ENCODE measurements around the gene AMPD3. TPM values are rescaled to one million over a fixed set of nuclear protein-coding genes. Genes with fewer than 3 reads are reported as not detected.

Gene AMPD3
- total RNA-seq, 1 experiment from 2014 or later = 12.5 TPM

DNA sequence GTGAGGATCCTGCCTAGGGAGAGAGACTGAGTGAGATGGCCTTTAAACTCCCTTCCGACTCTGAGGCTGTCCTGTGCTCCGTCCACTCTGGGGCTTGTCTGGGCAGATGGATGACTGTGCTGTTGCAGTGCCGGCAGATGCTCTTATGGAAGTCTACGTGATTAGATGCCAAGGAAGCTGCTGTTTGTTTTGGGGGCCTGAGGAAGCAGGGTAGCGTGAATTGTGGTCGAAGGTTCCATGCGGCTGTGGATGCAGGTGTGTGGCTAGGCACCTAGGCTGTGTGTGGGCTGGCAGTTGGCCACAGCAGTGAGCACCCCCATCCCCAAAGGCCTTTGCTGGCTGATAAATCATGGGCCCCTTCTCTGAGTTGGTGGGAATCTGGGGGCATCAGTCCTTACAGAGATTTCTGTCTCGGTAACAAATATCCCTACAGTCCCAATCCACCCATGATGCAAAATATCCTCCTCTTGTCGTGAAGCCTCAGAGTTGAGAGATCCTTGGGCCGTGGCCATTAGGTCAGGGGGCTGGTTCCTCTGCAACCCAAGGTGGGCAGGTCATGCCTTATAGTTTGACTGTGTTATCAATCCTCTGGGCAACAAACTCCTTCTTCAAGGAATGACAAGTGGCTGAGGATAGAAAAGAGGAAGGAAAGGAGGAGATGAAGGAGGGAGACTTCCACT, 31.2 kb downstream of the AMPD3 start:
- ChIA-PET POLR2A (no interaction called here), CTCF (no interaction called here)
- ATAC-seq (no peak), DNase-seq (ENCODE audit: low read depth, low spot score) (no peak)
- Histone ChIP-seq H3K4me1 (ENCODE audit: control insufficient read depth, insufficient read depth, low read length) (peaks cover 6% of the 10 kb centered on the region; the same call in 1 of the 2 replicates), H3K4me3 (ENCODE audit: low read depth in 2 of 2, low read length in 2 of 2) (no peak overlapping the region), H3K27me3 (ENCODE audit: control insufficient read depth, insufficient read depth, low read length) (no peaks in the 10 kb centered on the region), H3K36me3 (ENCODE audit: control insufficient read depth, insufficient read depth, low read length) (no peaks in the 10 kb centered on the region), H3K9me3 (ENCODE audit: control insufficient read depth, insufficient read depth, low read depth, low read length) (no peaks in the 10 kb centered on the region), H3K27ac (ENCODE audit: low read length) (no peak overlapping the region)
- TF ChIP-seq SIN3A (IDR thresholded peaks at IDR 0.05; ENCODE audit: borderline replicate concordance, insufficient read depth, low read depth, low read length) (no peak), POLR2AphosphoS5 (IDR thresholded peaks at IDR 0.05; ENCODE audit: low read depth, low read length) (no peak), TCF7L2 (IDR thresholded peaks at IDR 0.05; ENCODE audit: low read depth, low read length) (no peak)
- TF ChIP-seq, protein P1, sequence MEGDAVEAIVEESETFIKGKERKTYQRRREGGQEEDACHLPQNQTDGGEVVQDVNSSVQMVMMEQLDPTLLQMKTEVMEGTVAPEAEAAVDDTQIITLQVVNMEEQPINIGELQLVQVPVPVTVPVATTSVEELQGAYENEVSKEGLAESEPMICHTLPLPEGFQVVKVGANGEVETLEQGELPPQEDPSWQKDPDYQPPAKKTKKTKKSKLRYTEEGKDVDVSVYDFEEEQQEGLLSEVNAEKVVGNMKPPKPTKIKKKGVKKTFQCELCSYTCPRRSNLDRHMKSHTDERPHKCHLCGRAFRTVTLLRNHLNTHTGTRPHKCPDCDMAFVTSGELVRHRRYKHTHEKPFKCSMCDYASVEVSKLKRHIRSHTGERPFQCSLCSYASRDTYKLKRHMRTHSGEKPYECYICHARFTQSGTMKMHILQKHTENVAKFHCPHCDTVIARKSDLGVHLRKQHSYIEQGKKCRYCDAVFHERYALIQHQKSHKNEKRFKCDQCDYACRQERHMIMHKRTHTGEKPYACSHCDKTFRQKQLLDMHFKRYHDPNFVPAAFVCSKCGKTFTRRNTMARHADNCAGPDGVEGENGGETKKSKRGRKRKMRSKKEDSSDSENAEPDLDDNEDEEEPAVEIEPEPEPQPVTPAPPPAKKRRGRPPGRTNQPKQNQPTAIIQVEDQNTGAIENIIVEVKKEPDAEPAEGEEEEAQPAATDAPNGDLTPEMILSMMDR (IDR thresholded peaks at IDR 0.05) = no peak
- TF ChIP-seq, protein P2, sequence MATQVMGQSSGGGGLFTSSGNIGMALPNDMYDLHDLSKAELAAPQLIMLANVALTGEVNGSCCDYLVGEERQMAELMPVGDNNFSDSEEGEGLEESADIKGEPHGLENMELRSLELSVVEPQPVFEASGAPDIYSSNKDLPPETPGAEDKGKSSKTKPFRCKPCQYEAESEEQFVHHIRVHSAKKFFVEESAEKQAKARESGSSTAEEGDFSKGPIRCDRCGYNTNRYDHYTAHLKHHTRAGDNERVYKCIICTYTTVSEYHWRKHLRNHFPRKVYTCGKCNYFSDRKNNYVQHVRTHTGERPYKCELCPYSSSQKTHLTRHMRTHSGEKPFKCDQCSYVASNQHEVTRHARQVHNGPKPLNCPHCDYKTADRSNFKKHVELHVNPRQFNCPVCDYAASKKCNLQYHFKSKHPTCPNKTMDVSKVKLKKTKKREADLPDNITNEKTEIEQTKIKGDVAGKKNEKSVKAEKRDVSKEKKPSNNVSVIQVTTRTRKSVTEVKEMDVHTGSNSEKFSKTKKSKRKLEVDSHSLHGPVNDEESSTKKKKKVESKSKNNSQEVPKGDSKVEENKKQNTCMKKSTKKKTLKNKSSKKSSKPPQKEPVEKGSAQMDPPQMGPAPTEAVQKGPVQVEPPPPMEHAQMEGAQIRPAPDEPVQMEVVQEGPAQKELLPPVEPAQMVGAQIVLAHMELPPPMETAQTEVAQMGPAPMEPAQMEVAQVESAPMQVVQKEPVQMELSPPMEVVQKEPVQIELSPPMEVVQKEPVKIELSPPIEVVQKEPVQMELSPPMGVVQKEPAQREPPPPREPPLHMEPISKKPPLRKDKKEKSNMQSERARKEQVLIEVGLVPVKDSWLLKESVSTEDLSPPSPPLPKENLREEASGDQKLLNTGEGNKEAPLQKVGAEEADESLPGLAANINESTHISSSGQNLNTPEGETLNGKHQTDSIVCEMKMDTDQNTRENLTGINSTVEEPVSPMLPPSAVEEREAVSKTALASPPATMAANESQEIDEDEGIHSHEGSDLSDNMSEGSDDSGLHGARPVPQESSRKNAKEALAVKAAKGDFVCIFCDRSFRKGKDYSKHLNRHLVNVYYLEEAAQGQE (IDR thresholded peaks at IDR 0.05; ENCODE audit: insufficient read depth in 1 of 2, low read depth in 2 of 2, low read length in 1 of 2) = no peak
- intact Hi-C loops (cut with micrococcal nuclease; ENCODE audit: unreplicated experiment) (no loop called here), in situ Hi-C loops (cut with HindIII; ENCODE audit: low pct_unique_long_range_greater_than_20kb, low sequenced_read_pairs) (no loop called here)
- BruUV-seq (replicated peaks) = no TSS peak

DNA sequence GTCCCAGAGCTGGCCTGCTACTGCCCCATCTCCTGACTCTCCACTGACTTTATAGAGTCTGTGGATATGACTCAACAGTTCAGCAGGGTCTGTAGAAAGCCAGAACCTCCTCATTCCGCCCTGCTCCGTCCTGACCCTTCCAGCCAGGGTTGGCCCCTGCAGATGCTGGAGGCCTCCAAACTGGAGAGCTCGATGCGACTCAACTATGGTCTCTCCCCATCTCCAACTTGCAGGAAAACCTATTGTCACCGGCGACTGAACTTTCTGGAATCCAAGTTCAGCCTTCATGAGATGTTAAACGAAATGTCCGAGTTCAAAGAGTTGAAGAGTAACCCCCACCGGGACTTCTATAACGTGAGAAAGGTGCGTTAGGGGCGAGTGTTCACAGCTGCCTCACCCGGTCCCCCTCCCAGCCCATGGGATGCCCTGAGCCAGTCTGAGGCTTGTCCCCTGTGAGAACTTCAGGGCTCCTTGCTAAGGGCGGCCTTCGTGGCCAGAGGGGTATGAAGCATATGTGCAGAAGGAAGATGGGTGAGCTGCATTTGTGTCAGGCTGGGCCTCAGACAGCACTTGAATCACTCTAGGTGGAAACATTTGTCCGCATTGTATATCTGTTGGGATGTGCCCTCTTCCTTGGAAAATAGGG, 32.1 kb downstream of the AMPD3 start:
- Histone ChIP-seq H3K4me1 (ENCODE audit: control insufficient read depth, insufficient read depth, low read length) (peaks cover 6% of the 10 kb centered on the region; the same call in 1 of the 2 replicates), H3K4me3 (ENCODE audit: low read depth in 2 of 2, low read length in 2 of 2) (no peak overlapping the region), H3K9me3 (ENCODE audit: control insufficient read depth, insufficient read depth, low read depth, low read length) (no peaks in the 10 kb centered on the region), H3K27me3 (ENCODE audit: control insufficient read depth, insufficient read depth, low read length) (no peaks in the 10 kb centered on the region), H3K36me3 (ENCODE audit: control insufficient read depth, insufficient read depth, low read length) (no peaks in the 10 kb centered on the region), H3K27ac (ENCODE audit: low read length) (no peak overlapping the region)
- no TSS peak for BruUV-seq (replicated peaks)
- intact Hi-C loops (cut with micrococcal nuclease; ENCODE audit: unreplicated experiment) = no loop called here
- DNase-seq (ENCODE audit: low read depth, low spot score) = no peak
- ChIA-PET CTCF (no interaction called here), POLR2A (no interaction called here)
- TF ChIP-seq, protein P1 (IDR thresholded peaks at IDR 0.05) = no peak
- no peak for TF ChIP-seq POLR2AphosphoS5 (IDR thresholded peaks at IDR 0.05; ENCODE audit: low read depth, low read length)
- TF ChIP-seq, protein P2 (IDR thresholded peaks at IDR 0.05; ENCODE audit: insufficient read depth in 1 of 2, low read depth in 2 of 2, low read length in 1 of 2) = no peak
- no peak for TF ChIP-seq SIN3A (IDR thresholded peaks at IDR 0.05; ENCODE audit: borderline replicate concordance, insufficient read depth, low read depth, low read length)
- no peak for TF ChIP-seq TCF7L2 (IDR thresholded peaks at IDR 0.05; ENCODE audit: low read depth, low read length)
- ATAC-seq = no peak
- in situ Hi-C loops (cut with HindIII; ENCODE audit: low pct_unique_long_range_greater_than_20kb, low sequenced_read_pairs) = no loop called here

Data from Panc1 (cell line).